Measurements from ENCODE around the gene ANGPTL8. TPM values are rescaled to one million over a fixed set of nuclear protein-coding genes. Genes with fewer than 3 reads are reported as not detected.

ANGPTL8 gene
- total RNA-seq, 1 experiment from 2014 or later = not detected

DNA sequence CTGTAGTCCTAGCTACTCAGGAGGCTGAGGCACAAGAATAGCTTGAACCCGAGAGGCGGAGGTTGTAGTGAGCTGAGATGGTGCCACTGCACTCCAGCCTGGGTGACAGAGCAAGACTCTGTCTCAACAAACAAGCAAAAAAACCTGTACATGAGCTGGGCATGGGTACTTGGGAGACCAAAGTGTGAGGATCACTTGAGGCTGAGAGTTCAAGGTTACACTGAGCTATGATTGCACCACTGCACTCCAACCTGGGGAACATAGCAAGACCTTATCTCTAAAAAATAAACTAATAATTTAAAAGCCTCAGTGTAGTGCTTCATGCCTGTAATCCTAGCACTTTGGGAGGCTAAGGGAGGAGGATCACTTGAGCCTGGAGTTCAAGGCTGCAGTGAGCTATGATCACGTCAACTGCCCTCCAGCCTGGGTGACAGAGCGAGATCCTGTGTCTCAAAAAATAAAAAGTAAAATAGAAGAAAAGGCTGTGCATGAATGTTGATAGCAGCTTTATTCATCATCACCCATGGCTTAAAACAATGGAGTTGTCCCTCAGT is 35.2 kb downstream of the ANGPTL8 start:
- DNase-seq (ENCODE audit: low spot score) (no peak), ATAC-seq (no peak)
- Mint-ChIP-seq H3K4me3 (no peak overlapping the region), H3K27ac (no peak overlapping the region), H3K4me1 (peaks cover 6% of the 10 kb centered on the region), H3K9me3 (peaks cover 12% of the 10 kb centered on the region), H3K36me3 (peaks cover 8% of the 10 kb centered on the region), H3K27me3 (ENCODE audit: low read depth) (peaks cover 12% of the 10 kb centered on the region)
- POLR2A ChIA-PET = interaction anchor here (0.5 kb wide), 1 partner anchor 309 kb away, joined by 4 read pairs; no protein-coding TSS in a partner anchor
- CTCF ChIA-PET = interaction anchor here (0.6 to 2.1 kb wide), 6 partner anchors 10 to 1189 kb away, joined by 3 to 11 read pairs (median 4); partner anchors contain the start of genes DOCK6 and SHFL
- TF ChIP-seq ETV6 (CRISPR knock-in tag; IDR thresholded peaks at IDR 0.05) (no peak), SMAD3 (CRISPR knock-in tag; IDR thresholded peaks at IDR 0.05; ENCODE audit: borderline replicate concordance) (no peak), GABPB1 (CRISPR knock-in tag; IDR thresholded peaks at IDR 0.05) (peak; percentile 18; the same call in 1 of the 2 replicates), RORB (CRISPR knock-in tag; IDR thresholded peaks at IDR 0.05) (no peak)

DNA sequence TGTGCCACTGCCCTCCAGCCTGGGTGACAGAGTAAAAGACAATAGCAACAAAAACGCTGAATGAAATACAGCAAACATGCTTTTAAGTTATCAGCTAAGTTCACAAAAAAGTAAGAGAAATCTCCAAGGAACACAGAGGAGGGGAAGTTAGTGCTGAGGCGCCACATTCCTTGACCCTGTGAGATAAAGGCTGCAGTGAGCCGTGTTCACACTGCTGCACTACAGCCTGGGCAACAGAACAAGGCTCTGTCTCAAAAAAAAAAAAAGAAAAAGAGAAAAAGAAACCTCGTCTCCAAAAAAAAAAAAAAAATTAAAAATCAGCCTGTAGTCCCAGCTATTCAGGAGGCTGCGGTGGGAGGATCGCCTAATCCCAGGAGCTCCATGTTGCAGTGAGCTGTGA is 39.3 kb downstream of the ANGPTL8 start:
- TF ChIP-seq, protein P1, sequence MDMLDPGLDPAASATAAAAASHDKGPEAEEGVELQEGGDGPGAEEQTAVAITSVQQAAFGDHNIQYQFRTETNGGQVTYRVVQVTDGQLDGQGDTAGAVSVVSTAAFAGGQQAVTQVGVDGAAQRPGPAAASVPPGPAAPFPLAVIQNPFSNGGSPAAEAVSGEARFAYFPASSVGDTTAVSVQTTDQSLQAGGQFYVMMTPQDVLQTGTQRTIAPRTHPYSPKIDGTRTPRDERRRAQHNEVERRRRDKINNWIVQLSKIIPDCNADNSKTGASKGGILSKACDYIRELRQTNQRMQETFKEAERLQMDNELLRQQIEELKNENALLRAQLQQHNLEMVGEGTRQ (CRISPR knock-in tag; IDR thresholded peaks at IDR 0.05) = no peak
- TF ChIP-seq, protein P2, sequence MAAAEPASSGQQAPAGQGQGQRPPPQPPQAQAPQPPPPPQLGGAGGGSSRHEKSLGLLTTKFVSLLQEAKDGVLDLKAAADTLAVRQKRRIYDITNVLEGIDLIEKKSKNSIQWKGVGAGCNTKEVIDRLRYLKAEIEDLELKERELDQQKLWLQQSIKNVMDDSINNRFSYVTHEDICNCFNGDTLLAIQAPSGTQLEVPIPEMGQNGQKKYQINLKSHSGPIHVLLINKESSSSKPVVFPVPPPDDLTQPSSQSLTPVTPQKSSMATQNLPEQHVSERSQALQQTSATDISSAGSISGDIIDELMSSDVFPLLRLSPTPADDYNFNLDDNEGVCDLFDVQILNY (CRISPR knock-in tag; IDR thresholded peaks at IDR 0.05) = no peak
- no peak for DNase-seq (ENCODE audit: low spot score)
- CTCF ChIA-PET = interaction anchor here (1.2 to 1.6 kb wide), 3 partner anchors 11 to 35 kb away, joined by 3 to 6 read pairs (median 3); no protein-coding TSS in a partner anchor
- Mint-ChIP-seq H3K27ac (no peak overlapping the region), H3K9me3 (peaks cover 14% of the 10 kb centered on the region), H3K36me3 (peaks cover 9% of the 10 kb centered on the region), H3K4me3 (no peak overlapping the region), H3K4me1 (peaks cover 6% of the 10 kb centered on the region), H3K27me3 (ENCODE audit: low read depth) (peaks cover 12% of the 10 kb centered on the region)
- no peak for ATAC-seq
- POLR2A ChIA-PET = interaction anchor here (0.6 kb wide), 1 partner anchor 102 kb away, joined by 3 read pairs; no protein-coding TSS in a partner anchor

DNA sequence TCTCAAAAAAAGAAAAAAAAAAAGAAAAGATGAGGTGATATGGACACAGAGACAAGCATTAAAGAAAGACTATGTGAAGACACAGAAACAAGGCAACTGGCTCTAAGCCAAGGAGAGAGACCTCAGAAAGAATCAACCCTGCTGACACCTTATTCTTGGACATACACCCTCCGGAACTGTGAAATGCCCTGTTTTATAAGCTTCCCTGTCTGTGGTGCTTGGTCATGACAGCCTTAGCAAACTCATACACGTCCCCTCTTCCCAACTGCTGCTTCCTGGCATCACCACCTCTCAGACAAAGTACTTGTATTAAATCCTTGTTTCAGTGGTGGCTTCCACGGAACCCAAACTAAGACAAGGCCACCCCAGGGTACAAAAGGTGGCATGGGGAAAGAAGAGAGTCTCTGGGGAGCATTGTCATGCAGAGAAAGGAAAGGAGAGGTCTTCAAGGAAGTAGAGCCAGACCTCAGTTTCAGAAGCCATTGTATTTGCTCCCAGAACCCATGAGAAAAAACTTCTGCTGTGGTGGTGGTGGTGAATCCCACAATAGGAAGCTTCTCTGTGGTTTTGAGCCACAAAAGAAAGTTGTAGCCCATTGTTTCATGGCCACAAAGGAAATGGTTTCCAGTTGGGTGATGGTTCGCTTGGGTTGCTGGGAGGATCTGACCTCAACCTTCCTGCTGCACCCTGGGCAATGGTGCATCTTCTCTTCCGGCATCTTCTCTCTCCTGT is 40.3 kb downstream of the ANGPTL8 start:
- no peak for DNase-seq (ENCODE audit: low spot score)
- Mint-ChIP-seq H3K9me3 (peaks cover 14% of the 10 kb centered on the region), H3K36me3 (peaks cover 9% of the 10 kb centered on the region), H3K4me1 (peaks cover 6% of the 10 kb centered on the region), H3K27ac (no peak overlapping the region), H3K4me3 (no peak overlapping the region), H3K27me3 (ENCODE audit: low read depth) (peaks cover 12% of the 10 kb centered on the region)
- ATAC-seq = no peak
- TF ChIP-seq ZNF396 (CRISPR knock-in tag; IDR thresholded peaks at IDR 0.05; ENCODE audit: borderline replicate concordance) (no peak), OVOL2 (CRISPR knock-in tag; IDR thresholded peaks at IDR 0.05; ENCODE audit: borderline replicate concordance) (no peak), SMAD4 (CRISPR knock-in tag; IDR thresholded peaks at IDR 0.05) (no peak), ETV6 (CRISPR knock-in tag; IDR thresholded peaks at IDR 0.05) (no peak), ZNF219 (CRISPR knock-in tag; IDR thresholded peaks at IDR 0.05; ENCODE audit: borderline replicate concordance) (no peak), JUN (CRISPR knock-in tag; IDR thresholded peaks at IDR 0.05) (no peak), SMAD3 (CRISPR knock-in tag; IDR thresholded peaks at IDR 0.05; ENCODE audit: borderline replicate concordance) (no peak), ZNF263 (CRISPR knock-in tag; IDR thresholded peaks at IDR 0.05; ENCODE audit: low read depth) (no peak), FOXP1 (CRISPR knock-in tag; IDR thresholded peaks at IDR 0.05; ENCODE audit: borderline replicate concordance) (no peak), TEAD4 (CRISPR knock-in tag; IDR thresholded peaks at IDR 0.05) (no peak), PRRX2 (CRISPR knock-in tag; IDR thresholded peaks at IDR 0.05) (no peak), EMX1 (CRISPR knock-in tag; IDR thresholded peaks at IDR 0.05) (no peak), ZNF121 (CRISPR knock-in tag; IDR thresholded peaks at IDR 0.05) (no peak)
- TF ChIP-seq, protein P3, sequence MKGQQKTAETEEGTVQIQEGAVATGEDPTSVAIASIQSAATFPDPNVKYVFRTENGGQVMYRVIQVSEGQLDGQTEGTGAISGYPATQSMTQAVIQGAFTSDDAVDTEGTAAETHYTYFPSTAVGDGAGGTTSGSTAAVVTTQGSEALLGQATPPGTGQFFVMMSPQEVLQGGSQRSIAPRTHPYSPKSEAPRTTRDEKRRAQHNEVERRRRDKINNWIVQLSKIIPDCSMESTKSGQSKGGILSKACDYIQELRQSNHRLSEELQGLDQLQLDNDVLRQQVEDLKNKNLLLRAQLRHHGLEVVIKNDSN (CRISPR knock-in tag; IDR thresholded peaks at IDR 0.05) = no peak
- TF ChIP-seq, protein P4, sequence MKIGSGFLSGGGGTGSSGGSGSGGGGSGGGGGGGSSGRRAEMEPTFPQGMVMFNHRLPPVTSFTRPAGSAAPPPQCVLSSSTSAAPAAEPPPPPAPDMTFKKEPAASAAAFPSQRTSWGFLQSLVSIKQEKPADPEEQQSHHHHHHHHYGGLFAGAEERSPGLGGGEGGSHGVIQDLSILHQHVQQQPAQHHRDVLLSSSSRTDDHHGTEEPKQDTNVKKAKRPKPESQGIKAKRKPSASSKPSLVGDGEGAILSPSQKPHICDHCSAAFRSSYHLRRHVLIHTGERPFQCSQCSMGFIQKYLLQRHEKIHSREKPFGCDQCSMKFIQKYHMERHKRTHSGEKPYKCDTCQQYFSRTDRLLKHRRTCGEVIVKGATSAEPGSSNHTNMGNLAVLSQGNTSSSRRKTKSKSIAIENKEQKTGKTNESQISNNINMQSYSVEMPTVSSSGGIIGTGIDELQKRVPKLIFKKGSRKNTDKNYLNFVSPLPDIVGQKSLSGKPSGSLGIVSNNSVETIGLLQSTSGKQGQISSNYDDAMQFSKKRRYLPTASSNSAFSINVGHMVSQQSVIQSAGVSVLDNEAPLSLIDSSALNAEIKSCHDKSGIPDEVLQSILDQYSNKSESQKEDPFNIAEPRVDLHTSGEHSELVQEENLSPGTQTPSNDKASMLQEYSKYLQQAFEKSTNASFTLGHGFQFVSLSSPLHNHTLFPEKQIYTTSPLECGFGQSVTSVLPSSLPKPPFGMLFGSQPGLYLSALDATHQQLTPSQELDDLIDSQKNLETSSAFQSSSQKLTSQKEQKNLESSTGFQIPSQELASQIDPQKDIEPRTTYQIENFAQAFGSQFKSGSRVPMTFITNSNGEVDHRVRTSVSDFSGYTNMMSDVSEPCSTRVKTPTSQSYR (CRISPR knock-in tag; IDR thresholded peaks at IDR 0.05) = no peak
- TF ChIP-seq, protein P5, sequence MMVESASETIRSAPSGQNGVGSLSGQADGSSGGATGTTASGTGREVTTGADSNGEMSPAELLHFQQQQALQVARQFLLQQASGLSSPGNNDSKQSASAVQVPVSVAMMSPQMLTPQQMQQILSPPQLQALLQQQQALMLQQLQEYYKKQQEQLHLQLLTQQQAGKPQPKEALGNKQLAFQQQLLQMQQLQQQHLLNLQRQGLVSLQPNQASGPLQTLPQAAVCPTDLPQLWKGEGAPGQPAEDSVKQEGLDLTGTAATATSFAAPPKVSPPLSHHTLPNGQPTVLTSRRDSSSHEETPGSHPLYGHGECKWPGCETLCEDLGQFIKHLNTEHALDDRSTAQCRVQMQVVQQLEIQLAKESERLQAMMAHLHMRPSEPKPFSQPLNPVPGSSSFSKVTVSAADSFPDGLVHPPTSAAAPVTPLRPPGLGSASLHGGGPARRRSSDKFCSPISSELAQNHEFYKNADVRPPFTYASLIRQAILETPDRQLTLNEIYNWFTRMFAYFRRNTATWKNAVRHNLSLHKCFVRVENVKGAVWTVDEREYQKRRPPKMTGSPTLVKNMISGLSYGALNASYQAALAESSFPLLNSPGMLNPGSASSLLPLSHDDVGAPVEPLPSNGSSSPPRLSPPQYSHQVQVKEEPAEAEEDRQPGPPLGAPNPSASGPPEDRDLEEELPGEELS (CRISPR knock-in tag; IDR thresholded peaks at IDR 0.05) = no peak
- TF ChIP-seq, protein P6, sequence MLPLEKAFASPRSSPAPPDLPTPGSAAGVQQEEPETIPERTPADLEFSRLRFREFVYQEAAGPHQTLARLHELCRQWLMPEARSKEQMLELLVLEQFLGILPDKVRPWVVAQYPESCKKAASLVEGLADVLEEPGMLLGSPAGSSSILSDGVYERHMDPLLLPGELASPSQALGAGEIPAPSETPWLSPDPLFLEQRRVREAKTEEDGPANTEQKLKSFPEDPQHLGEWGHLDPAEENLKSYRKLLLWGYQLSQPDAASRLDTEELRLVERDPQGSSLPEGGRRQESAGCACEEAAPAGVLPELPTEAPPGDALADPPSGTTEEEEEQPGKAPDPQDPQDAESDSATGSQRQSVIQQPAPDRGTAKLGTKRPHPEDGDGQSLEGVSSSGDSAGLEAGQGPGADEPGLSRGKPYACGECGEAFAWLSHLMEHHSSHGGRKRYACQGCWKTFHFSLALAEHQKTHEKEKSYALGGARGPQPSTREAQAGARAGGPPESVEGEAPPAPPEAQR (CRISPR knock-in tag; IDR thresholded peaks at IDR 0.05) = no peak
- ChIA-PET POLR2A (no interaction called here), CTCF (interaction anchor here (0.6 to 1.6 kb wide), 7 partner anchors 8 to 301 kb away, joined by 3 to 6 read pairs (median 3); no protein-coding TSS in a partner anchor)
